ENCODE results near the gene TCL1A.

The TCL1A gene

GRCh38 chr14:95741781-95742180 lies 27.9 kb upstream of the TCL1A start:
- no peaks in the 10 kb centered on the region for H4K20me1 ChIP-seq (ENCODE audit: control insufficient read depth, insufficient read depth, low read depth, low read length)
- peaks cover 26% of the 10 kb centered on the region for H3K27me3 ChIP-seq (ENCODE audit: control insufficient read depth, low read length)
- no peak overlapping the region for H3K27ac ChIP-seq (ENCODE audit: low read depth, low read length)
- peaks cover 13% of the 10 kb centered on the region for H3K4me1 ChIP-seq (ENCODE audit: control insufficient read depth, low read length)
- peaks cover 20% of the 10 kb centered on the region for H3K9me3 ChIP-seq (ENCODE audit: control insufficient read depth, insufficient read depth, low read length)
- H3F3A ChIP-seq (ENCODE audit: control insufficient read depth, insufficient read depth) = no peaks in the 10 kb centered on the region
- H3K9me2 ChIP-seq (replicated peaks; ENCODE audit: control insufficient read depth, low read length) = no peaks in the 10 kb centered on the region
- H3K4me3 ChIP-seq (ENCODE audit: low read length) = no peak overlapping the region
- H3K4me2 ChIP-seq (ENCODE audit: low read length) = no peak overlapping the region
- no peaks in the 10 kb centered on the region for H3K79me2 ChIP-seq (ENCODE audit: control insufficient read depth, low read length)
- H3K36me3 ChIP-seq (ENCODE audit: control insufficient read depth, low read length) = peaks cover 9% of the 10 kb centered on the region; the same call in 1 of the 2 replicates
- TF ChIP-seq, protein P1, sequence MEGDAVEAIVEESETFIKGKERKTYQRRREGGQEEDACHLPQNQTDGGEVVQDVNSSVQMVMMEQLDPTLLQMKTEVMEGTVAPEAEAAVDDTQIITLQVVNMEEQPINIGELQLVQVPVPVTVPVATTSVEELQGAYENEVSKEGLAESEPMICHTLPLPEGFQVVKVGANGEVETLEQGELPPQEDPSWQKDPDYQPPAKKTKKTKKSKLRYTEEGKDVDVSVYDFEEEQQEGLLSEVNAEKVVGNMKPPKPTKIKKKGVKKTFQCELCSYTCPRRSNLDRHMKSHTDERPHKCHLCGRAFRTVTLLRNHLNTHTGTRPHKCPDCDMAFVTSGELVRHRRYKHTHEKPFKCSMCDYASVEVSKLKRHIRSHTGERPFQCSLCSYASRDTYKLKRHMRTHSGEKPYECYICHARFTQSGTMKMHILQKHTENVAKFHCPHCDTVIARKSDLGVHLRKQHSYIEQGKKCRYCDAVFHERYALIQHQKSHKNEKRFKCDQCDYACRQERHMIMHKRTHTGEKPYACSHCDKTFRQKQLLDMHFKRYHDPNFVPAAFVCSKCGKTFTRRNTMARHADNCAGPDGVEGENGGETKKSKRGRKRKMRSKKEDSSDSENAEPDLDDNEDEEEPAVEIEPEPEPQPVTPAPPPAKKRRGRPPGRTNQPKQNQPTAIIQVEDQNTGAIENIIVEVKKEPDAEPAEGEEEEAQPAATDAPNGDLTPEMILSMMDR (IDR thresholded peaks at IDR 0.05; ENCODE audit: low read depth, low read length, poor library complexity, severe bottlenecking) = no peak
- no peak for TF ChIP-seq EZH2phosphoT487 (IDR thresholded peaks at IDR 0.05; ENCODE audit: borderline replicate concordance, low read length)

DNA sequence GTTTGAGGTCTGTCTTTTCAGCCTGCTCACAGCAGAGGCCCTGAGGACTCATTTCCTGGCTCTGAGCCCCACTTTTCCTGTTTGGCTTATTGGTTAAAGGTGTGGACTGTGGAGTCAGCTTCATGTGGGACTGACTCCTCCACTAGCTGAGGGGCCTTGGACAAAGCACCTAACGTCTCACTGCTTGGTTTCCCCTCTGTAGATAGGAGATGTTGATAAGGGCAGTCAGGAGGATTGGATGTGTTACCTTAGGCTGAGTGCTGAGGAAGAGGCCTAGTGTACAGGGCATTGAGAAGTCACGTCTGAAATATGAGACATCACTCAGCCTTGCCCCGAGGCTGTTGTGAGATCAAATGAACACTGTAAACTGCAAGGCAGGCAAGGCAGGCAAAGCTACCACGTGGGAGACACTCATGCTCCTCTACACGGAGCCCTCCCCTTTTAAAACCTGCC lies 27.1 kb upstream of the TCL1A start:
- Histone ChIP-seq H3K9me3 (ENCODE audit: control insufficient read depth, insufficient read depth, low read length) (peaks cover 20% of the 10 kb centered on the region), H4K20me1 (ENCODE audit: control insufficient read depth, insufficient read depth, low read depth, low read length) (no peaks in the 10 kb centered on the region), H3K4me2 (ENCODE audit: low read length) (no peak overlapping the region), H3K4me3 (ENCODE audit: low read length) (no peak overlapping the region), H3F3A (ENCODE audit: control insufficient read depth, insufficient read depth) (no peaks in the 10 kb centered on the region), H3K36me3 (ENCODE audit: control insufficient read depth, low read length) (peaks cover 9% of the 10 kb centered on the region; the same call in 1 of the 2 replicates), H3K27me3 (ENCODE audit: control insufficient read depth, low read length) (peaks cover 27% of the 10 kb centered on the region), H3K79me2 (ENCODE audit: control insufficient read depth, low read length) (no peaks in the 10 kb centered on the region), H3K9me2 (replicated peaks; ENCODE audit: control insufficient read depth, low read length) (no peaks in the 10 kb centered on the region), H3K4me1 (ENCODE audit: control insufficient read depth, low read length) (peaks cover 13% of the 10 kb centered on the region), H3K27ac (ENCODE audit: low read depth, low read length) (no peak overlapping the region)
- TF ChIP-seq EZH2phosphoT487 (IDR thresholded peaks at IDR 0.05; ENCODE audit: borderline replicate concordance, low read length) = no peak
- TF ChIP-seq, protein P1 (IDR thresholded peaks at IDR 0.05; ENCODE audit: low read depth, low read length, poor library complexity, severe bottlenecking) = no peak

GRCh38 chr14:95739356-95739755 lies 25.4 kb upstream of the TCL1A start:
- H3K27ac ChIP-seq (ENCODE audit: low read depth, low read length) = no peak overlapping the region
- H3K4me1 ChIP-seq (ENCODE audit: control insufficient read depth, low read length) = peaks cover 13% of the 10 kb centered on the region
- peak overlapping the region; percentile 54 for H3K4me3 ChIP-seq (ENCODE audit: low read length)
- H4K20me1 ChIP-seq (ENCODE audit: control insufficient read depth, insufficient read depth, low read depth, low read length) = no peaks in the 10 kb centered on the region
- H3K27me3 ChIP-seq (ENCODE audit: control insufficient read depth, low read length) = peaks cover 21% of the 10 kb centered on the region
- H3K9me3 ChIP-seq (ENCODE audit: control insufficient read depth, insufficient read depth, low read length) = peaks cover 20% of the 10 kb centered on the region
- H3K9me2 ChIP-seq (replicated peaks; ENCODE audit: control insufficient read depth, low read length) = no peaks in the 10 kb centered on the region
- H3K36me3 ChIP-seq (ENCODE audit: control insufficient read depth, low read length) = peaks cover 9% of the 10 kb centered on the region; the same call in 1 of the 2 replicates
- no peak for TF ChIP-seq EZH2phosphoT487 (IDR thresholded peaks at IDR 0.05; ENCODE audit: borderline replicate concordance, low read length)
- TF ChIP-seq, protein P1 (IDR thresholded peaks at IDR 0.05; ENCODE audit: low read depth, low read length, poor library complexity, severe bottlenecking) = no peak
- peak overlapping the region; percentile 44 for H3K4me2 ChIP-seq (ENCODE audit: low read length)
- H3K79me2 ChIP-seq (ENCODE audit: control insufficient read depth, low read length) = no peaks in the 10 kb centered on the region
- no peaks in the 10 kb centered on the region for H3F3A ChIP-seq (ENCODE audit: control insufficient read depth, insufficient read depth)
